ENCODE results near the gene KLHDC2. TPM values are rescaled to one million over a fixed set of nuclear protein-coding genes. Genes with fewer than 3 reads are reported as not detected.

KLHDC2 gene
- total and polyA plus RNA-seq, 2 of the 8 experiments (the other 6 are each of a cell fraction or from before 2014, with no cell fraction given), result 32.9 to 43.4 TPM

GRCh38 chr14:49761839-49762551 is 6.0 kb upstream of the KLHDC2 start:
- Histone ChIP-seq H2BK15ac (ENCODE audit: low read length) (no peak overlapping the region), H3K9ac (replicated peaks in 1 of 4; ENCODE audit: extremely low read depth in 1 of 4, low read depth in 3 of 4, low read length in 3 of 4) (no peak overlapping the region), H2AFZ (ENCODE audit: low read length) (0 out of 2 replicates have a peak overlapping the region, but pooled peaks have one; percentile 42), H2BK5ac (ENCODE audit: low read depth, low read length) (no peak overlapping the region), H3K4me1 (replicated peaks in 1 of 4; ENCODE audit: control insufficient read depth in 3 of 4, insufficient read depth in 4 of 4, low read length in 3 of 4) (peaks cover 0 to 3% (median 1%) of the 10 kb centered on the region in 4 experiments; a peak in 3 of 7 replicates), H2BK12ac (ENCODE audit: low read depth, low read length) (no peak overlapping the region), H3K14ac (ENCODE audit: insufficient read length) (no peak overlapping the region), H3K4ac (replicated peaks; ENCODE audit: insufficient read length, low read depth, low read length) (no peak overlapping the region), H2AK5ac (ENCODE audit: low read depth, low read length) (no peak overlapping the region), H4K91ac (replicated peaks; ENCODE audit: insufficient read length, low read length) (no peak overlapping the region), H2BK20ac (ENCODE audit: low read length) (no peak overlapping the region), H4K20me1 (replicated peaks in 1 of 2; ENCODE audit: control insufficient read depth in 1 of 2, insufficient read depth in 2 of 2, low read length in 2 of 2) (no peaks in the 10 kb centered on the region), H3K27me3 (replicated peaks in 1 of 4; ENCODE audit: control insufficient read depth in 3 of 4, extremely low read depth in 1 of 4, insufficient read depth in 3 of 4, low read length in 3 of 4) (no peaks in the 10 kb centered on the region), H3K56ac (replicated peaks; ENCODE audit: insufficient read length, low read depth, low read length) (no peak overlapping the region), H4K8ac (ENCODE audit: extremely low read depth, insufficient read depth, low read length) (no peak overlapping the region), H2BK120ac (replicated peaks; ENCODE audit: low read depth, low read length) (no peak overlapping the region), H3K79me2 (ENCODE audit: control insufficient read depth in 1 of 2, insufficient read depth in 2 of 2, low read length in 2 of 2) (no peaks in the 10 kb centered on the region), H4K5ac (ENCODE audit: insufficient read length, low read depth, low read length) (no peak overlapping the region), H3K4me2 (ENCODE audit: insufficient read depth in 1 of 2, low read depth in 2 of 2, low read length in 2 of 2) (no peak overlapping the region), H3K36me3 (ENCODE audit: control insufficient read depth in 2 of 4, insufficient read depth in 4 of 4, low read length in 3 of 4) (no peaks in the 10 kb centered on the region), H3K9me3 (ENCODE audit: insufficient read depth in 2 of 2, low read depth in 1 of 2, low read length in 1 of 2) (no peaks in the 10 kb centered on the region), H3K4me3 (ENCODE audit: extremely low read depth in 1 of 4, insufficient read depth in 2 of 4, low read depth in 3 of 4, low read length in 4 of 4) (no peak overlapping the region), H3K27ac (ENCODE audit: low read depth, low read length) (no peak overlapping the region), H3K79me1 (ENCODE audit: low read depth, low read length) (no peaks in the 10 kb centered on the region), H3K23me2 (ENCODE audit: low read depth, low read length) (0 out of 2 replicates have a peak, but pooled peaks cover 1% of the 10 kb centered on the region), H3K23ac (ENCODE audit: insufficient read length) (no peak overlapping the region), H3K18ac (ENCODE audit: extremely low read depth, low read length) (no peak overlapping the region)
- WGBS, 2 experiments (ENCODE audit: extremely low coverage in 1 of 2, insufficient coverage in 1 of 2, insufficient read length in 1 of 2, insufficient replicate concordance in 2 of 2, low coverage in 1 of 2, low lambda C conversion rate in 2 of 2, missing lambda C conversion rate in 1 of 2), result 87% methylated on average over 6 of the region's 6 CpGs; no CpG with 5 or more reads in 1 of the 2 experiments
- TF ChIP-seq BACH1 (IDR thresholded peaks at IDR 0.05; ENCODE audit: low read length) (no peak), ASH2L (IDR thresholded peaks at IDR 0.05; ENCODE audit: low read length) (no peak), EZH2 (IDR thresholded peaks at IDR 0.05; ENCODE audit: low read depth, low read length, severe bottlenecking) (no peak), RFX5 (IDR thresholded peaks at IDR 0.05; ENCODE audit: borderline replicate concordance, low read depth, low read length) (no peak), KDM1A (IDR thresholded peaks at IDR 0.05; ENCODE audit: borderline replicate concordance, low read length) (no peak), CBX8 (IDR thresholded peaks at IDR 0.05; ENCODE audit: borderline replicate concordance, low read depth, low read length) (no peak), ATF3 (IDR thresholded peaks at IDR 0.05; ENCODE audit: insufficient read depth, low read depth, low read length) (no peak), RBBP5 (IDR thresholded peaks at IDR 0.05; ENCODE audit: borderline replicate concordance, low read depth, low read length) (no peak), SIN3A (conservative IDR thresholded peaks at IDR 0.05 in 1 of 2, IDR thresholded peaks at IDR 0.05 in 1 of 2; ENCODE audit: low read depth in 1 of 2, low read length in 2 of 2) (no peak)
- ChIA-PET POLR2A (ENCODE audit: partially characterized antibody) (interaction anchor here (1.2 kb wide), 1 partner anchor 11 kb away, joined by 5 read pairs; no protein-coding TSS in a partner anchor), CTCF (ENCODE audit: partially characterized antibody) (no interaction called here)
- FAIRE-seq, result no peak
- DNase-seq (ENCODE audit: low read depth in 1 of 2, low spot score in 2 of 2), result no peak

All from H1 (cell line).